Fibroblast of peridontal ligament (primary cell): Measurements from ENCODE around the gene NUP93.

Experiments used
- DNase-seq: peaks from one replicate; pipeline ENCODE4 v3.0.0-alpha.2; 2010; ENCODE audit errors: extremely low read depth

The NUP93 gene

GRCh38 chr16:56815721-56816120, 85.8 kb downstream of the NUP93 start:
- DNase-seq = no peak

- no peak for DNase-seq
These were observed 87.1 kb downstream of the NUP93 start for GRCh38 chr16:56817056-56817455.

GRCh38 chr16:56817938-56818337, 88.0 kb downstream of the NUP93 start:
- no peak for DNase-seq

- no peak for DNase-seq
These were observed 93.3 kb downstream of the NUP93 start for GRCh38 chr16:56823081-56823733.

- no peak for DNase-seq
These were observed 94.4 kb downstream of the NUP93 start for GRCh38 chr16:56824331-56824730.

GRCh38 chr16:56824804-56825203, 94.9 kb downstream of the NUP93 start:
- no peak for DNase-seq

- DNase-seq = no peak
These were observed 95.9 kb downstream of the NUP93 start for GRCh38 chr16:56825826-56826225.

- no peak for DNase-seq
These were observed 98.7 kb downstream of the NUP93 start for GRCh38 chr16:56828647-56829046.

GRCh38 chr16:56830669-56831068, 100.7 kb downstream of the NUP93 start:
- peak; percentile 34 for DNase-seq

- no peak for DNase-seq
These were observed 102.8 kb downstream of the NUP93 start for GRCh38 chr16:56832768-56833167.

GRCh38 chr16:56833243-56833970, 103.5 kb downstream of the NUP93 start:
- DNase-seq = no peak

GRCh38 chr16:56835320-56835719, 105.4 kb downstream of the NUP93 start:
- DNase-seq = no peak

GRCh38 chr16:56836410-56837230, 106.7 kb downstream of the NUP93 start:
- peak; percentile 52 for DNase-seq

- DNase-seq = no peak
These were observed 108.9 kb downstream of the NUP93 start for GRCh38 chr16:56838622-56839337.

GRCh38 chr16:56841233-56841632, 111.3 kb downstream of the NUP93 start:
- DNase-seq = peak; percentile 79

GRCh38 chr16:56841659-56842058, 111.7 kb downstream of the NUP93 start:
- DNase-seq = no peak

GRCh38 chr16:56842133-56842532, 112.2 kb downstream of the NUP93 start:
- DNase-seq = no peak

- no peak for DNase-seq
These were observed 114.1 kb downstream of the NUP93 start for GRCh38 chr16:56844056-56844455.

GRCh38 chr16:56847173-56847910, 117.4 kb downstream of the NUP93 start:
- DNase-seq = no peak

GRCh38 chr16:56848029-56848936, 118.4 kb downstream of the NUP93 start:
- peak; percentile 60 for DNase-seq
